Occipital lobe (tissue), 2 donors: ENCODE data around the gene SLX4. TPM values are rescaled to one million over a fixed set of nuclear protein-coding genes. Genes with fewer than 3 reads are reported as not detected.
"Not testable (repeated sequence)": the region's sequence is repeated elsewhere in the genome, so short reads cannot be mapped to it uniquely, and the experiment has no call there.

ENCODE experiments used
- DNase-seq: peaks from one replicate; lab custom pipeline; 2025; lab: John Stamatoyannopoulos, UW
- total RNA-seq: library from RNA; depleted of rRNA; stranded (reverse); fragments of >200 nt; gene quantifications from one replicate; pipeline ENCODE4 v1.2.3, GENCODE V29; 2014

Gene SLX4
- total RNA-seq, 1 donor from 2014 or later: 6.2 TPM

DNA sequence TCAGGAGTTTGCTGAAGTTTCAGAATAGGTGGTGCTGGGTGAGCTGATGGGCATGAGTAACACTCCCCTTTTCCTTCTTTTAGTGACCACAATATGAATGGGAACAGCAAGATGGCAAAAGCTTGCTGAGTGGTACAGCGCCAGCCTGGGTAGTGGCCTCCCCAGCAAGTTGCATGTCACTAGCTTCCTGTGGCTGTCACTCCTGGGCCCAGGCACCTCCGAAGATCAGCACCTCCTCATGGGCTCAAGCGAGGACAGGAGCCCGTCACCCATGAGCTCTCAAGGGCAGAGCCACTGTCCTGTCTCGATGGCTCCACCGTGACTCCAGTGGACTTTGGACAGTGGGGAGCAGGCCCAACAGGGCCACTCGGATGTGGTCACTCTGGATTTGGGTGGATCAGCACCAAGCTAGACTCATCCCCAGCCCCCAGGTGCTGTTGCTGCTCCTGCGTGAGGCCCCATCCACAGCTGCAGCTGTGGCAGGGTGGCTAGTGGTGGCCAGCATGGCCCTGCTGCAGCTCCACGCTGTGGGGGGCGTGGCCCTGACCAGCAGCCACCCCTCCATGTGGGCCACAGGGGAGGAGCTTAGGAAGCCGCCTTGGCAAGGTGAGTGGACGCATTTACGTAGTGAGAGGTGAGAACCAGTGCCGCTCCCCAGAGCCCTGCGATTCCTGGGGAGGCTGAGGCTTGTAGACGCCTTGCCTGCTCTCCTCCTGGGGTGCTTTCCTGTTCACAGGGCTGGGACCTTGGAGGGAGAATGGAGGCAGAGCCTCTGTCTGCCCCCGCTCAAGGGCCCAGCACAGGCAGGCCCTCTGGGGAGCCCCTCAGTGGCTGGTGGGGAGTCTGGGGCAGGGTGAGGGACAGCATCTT, 29.5 kb upstream of the SLX4 start:
- DNase-seq: no peak

DNA sequence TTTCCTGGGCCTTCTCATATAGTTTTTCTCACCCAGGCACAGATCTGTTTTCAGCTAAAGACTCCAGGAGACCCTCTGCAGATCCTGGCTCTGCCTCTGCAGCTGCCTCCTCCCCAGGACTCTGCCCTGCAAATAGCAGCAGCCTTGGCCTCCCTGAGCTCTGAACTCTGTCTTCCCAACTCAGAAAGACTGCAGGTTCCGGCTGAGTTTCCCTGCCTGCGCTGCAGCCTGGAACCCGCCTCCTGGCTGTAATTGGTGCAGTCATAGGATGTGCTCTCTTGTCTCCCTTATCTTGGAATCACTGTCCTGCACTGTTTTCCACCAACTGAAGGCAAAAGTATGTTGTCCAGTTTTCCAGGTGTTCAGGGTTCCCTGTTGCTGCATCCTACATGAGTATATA, 28.8 kb upstream of the SLX4 start:
- no peak for DNase-seq

DNA sequence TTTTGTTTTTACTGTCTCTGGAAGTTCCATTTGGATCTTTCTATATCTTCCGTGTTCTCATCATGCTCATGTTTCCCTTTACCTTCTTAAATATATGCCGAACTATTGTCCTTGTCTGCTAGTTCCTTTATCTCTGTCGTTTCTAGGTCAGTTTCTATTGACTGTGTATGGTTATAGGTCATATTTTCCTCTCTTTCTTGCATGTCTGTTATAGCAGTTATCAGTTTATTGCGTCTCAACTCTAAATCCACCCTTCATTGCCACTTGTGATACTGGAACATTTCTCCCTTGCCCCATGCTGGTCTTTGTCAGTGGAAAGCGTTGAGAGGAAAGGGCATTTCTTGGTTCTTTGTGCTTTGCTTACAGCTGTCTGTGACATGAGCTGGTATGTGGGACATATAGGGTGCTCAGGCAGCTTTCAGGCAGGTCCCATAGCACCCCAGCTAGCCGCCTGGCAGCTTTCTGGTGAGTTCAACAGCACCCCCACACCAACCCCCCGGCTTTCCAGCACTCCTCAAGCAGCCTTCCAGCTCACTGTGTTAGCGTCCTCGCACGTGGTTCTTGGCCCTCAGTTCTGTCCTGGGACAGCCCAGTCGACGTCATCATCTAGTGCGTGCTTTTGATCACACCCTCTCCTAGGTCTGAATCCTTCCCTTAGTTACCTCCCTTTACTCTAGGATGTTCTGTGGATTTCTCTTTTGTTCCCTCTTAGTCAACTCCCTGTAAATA, 27.7 kb upstream of the SLX4 start:
- no peak for DNase-seq

DNA sequence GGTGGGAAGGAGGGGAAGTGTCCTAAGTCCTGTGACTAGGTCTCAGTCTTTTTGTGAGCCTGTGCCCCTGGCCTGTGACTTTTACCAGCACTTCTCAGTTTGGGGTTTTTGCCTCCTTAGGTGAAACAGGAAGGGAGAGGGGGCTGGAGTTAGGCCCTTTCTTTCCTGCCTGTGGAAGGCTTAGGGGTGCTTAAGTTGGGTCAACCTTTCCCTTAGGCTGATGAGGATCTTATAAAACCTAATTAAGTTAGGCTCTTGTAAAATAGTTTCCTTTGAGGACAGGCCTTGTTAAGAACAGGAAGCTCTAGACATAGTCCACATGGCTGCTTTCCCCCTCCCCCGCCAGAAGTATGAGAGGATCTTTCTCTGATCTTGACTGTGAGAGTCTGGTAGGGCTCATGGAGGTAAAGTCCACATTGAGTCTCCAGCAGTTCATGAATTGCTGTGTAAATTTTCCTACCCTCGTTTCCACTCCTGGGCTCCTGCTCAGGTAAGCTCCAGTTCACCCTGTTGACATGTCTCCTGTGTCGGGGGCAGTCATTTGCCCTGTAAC, 26.0 kb upstream of the SLX4 start:
- no peak for DNase-seq

DNA sequence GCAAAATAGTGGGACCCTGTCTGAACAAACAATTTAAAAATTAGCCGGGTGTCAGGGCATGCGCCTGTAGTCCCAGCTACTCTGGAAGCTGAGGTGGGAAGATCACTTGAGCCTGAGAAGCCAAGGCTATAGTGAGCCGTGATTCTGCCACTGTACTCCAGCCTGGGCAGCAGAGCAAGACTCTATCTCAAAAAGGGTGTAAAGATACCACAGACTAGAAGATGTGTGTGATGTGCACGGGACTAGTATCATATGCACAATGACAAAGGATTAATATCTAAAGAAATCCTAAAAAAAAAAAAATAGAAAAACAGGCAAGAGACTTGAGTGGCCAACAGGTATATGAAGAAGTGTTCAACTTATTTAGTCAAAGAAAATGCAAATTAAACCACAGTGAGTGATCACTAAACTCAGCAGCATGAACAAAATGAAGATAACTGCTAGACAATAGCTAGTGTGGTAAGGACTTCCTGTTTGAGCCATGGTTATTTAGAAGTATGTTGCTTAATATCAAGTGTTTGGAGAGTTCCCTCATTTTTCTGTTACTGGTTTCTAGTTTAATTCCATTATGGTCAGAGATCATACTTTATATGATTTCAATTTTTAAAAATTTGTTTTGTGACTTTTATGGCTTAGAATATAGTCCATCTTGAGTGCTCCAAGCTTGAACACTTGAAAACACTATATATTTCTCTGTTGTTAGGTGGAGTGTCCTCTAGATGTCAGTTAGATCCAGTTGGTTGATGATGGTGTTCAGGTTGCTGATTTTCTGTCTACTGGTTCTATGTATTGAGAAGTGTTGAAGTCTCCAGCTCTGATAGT, 14.7 kb upstream of the SLX4 start:
- DNase-seq: no peak

DNA sequence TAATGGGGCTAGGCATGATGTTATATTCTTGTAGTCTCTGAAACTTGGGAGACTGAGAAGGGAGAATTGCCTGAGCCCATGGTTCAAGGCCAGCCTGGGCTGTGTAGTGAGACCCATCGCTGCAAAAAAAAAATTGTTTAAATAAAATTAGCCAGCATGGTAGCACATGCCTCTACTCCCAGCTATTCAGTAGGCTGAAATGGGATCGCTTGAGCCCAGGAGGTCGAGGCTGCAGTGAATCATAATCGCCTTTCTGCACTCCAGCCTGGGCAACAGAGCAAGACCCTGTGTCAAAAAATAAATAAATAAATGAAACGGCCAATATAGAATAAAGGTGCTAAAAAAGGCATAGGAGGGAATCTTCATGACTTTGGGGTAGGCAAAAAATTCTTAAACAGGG, 13.9 kb upstream of the SLX4 start:
- DNase-seq: no peak

DNA sequence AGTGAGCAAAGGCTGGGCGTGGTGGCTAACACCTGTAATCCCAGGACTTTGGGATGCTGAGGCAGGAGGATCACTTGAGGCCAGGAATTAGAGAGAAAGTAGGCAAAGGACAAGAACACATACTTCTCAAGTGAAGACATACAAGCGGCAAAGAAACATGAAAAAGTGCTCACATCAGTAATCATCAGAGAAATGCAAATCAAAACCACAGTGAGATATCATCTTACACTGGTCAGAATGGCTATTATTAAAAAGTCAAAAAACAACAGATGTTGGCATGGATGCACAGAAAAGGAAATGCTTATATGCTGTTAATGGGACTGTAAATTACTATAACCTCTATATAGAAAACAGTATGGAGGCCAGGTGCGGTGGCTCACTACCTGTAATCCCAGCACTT, 12.2 kb upstream of the SLX4 start:
- no peak for DNase-seq

DNA sequence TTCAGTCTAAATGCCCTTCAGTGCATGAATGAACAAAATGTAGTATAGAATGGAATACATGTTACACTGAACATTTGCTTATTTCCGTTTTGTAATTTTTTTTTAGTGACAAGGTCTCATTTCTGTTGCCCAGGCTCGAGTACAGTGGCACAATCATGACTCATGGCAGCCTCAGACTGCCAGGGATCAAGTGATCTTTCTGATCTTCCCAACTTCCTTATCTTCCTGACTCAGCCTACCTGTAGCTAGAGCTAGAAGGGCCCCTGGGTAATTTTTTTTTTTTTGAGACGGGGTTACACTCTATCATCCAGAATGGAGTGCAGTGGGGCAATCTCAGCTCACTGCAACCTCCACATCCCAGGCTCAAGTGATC, 7.3 kb upstream of the SLX4 start:
- no peak for DNase-seq

DNA sequence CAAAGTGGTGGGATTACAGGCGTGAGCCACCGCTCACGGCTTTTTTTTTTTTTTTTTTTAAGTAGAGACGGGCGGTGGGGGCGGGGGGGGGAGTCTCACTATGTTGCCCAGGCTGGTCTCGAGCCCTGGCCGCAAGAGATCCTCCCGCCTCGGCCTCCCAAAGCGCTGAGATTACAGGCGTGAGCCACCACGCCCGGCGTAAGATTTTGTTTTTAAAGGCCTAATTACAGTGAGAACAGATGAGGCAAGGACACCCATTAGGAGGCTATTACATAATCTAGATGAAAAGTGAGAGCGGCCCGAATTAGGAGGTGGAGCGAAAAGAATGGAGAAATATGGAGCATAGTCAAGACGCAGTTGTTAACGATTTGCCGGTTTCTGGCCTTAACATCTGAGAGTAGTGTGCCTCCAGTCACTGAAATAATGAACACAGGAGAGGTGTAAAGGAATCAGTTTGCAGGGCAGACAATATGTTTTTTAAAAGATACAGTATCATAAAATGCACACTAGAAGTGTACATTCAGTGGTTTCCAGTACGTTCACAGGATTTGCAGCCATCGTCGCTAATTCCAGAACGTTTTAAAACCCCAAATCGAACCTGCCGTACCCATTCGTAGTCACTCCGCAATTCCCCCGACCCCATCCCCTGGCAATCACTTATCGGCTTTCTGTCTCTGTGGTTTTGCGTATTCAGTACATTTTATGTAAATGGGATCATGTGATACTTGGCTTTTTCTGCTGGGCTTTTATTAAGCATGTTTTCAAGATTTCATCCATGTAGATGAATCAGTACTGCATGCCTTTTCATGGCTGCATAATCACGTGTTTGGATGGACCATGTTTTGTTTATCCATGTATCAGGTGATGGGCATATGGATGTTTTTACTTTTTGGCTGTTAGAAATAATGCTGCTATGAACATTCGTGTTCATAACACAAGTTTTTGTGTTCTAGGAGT, 1.4 kb upstream of the SLX4 start:
- no peak for DNase-seq

DNA sequence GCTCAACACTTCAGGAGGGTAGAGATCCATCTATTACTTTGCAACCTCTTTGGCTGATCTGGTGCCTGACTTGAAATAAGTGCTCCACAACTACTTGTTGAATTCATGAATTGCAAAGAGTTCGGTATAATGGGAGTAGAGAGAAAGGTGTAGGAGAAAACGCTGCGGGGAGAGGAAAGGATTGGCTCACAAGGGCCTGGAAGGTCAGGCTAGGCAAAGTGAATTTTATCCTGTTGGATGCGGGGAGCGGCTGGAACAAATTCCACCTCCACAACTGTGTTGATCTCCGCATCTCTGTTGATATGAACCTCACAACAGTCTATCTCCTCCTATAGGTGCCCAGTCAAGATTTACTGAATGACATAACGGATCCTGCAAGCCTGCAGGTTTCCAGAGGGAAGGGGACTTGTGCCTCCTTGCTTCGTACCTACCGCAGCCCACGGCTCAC, 684 bp downstream of the SLX4 start:
- no peak for DNase-seq

DNA sequence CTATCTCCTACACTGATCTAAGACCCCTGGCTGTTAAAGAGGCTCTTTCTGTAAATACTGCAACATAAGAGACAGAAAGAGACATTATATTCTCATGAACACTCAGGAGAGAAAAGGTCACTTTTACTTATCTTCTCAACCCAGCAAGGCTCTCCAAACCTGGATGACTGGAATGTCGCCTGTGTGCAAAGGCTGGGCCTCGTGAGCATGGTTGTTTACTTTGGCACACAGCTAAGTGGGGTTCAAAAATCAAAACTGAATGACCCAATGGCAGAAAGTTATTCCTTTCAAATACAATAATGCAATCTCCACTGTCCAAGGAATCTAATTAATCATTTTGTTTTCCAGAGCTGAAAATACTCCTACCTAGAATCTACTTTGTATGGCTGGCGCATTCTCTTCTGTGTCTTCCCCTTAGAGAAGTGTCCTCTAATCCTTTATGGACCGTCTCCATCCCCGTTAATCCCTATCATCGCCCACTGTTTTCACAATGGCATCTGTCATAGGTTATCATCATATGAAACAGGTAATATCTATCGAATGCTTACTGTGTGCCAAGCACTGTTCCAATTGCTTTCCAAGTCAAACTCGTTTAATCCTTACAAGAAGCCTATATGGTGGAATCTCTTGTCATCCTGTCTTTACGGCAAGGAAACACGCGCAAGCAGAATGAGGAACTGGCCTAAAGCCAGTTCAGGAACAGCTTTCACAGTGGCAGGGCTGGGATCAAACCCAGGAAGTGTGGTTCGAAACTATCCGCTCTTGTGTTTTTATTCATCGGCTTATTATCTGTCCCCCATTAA, 1.3 kb downstream of the SLX4 start:
- DNase-seq: no peak

DNA sequence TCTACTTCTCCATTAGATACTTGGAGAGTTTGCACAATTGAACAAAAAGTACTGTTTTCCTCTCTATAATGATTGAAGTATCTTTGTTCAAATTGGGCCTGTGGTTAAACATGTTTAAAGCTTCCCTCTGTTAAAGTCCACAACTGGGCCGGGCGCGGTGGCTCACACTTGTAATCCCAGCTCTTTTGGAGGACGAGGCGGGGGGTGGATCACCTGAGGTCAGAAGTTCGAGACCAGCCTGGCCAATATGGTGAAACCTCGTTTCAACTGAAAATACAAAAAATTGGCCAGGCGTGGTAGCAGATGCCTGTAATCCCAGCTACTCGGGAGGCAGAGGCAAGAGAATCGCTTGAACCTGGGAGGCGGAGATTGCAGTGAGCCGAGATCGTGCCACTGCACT, 2.4 kb downstream of the SLX4 start:
- DNase-seq: not testable (repeated sequence)

DNA sequence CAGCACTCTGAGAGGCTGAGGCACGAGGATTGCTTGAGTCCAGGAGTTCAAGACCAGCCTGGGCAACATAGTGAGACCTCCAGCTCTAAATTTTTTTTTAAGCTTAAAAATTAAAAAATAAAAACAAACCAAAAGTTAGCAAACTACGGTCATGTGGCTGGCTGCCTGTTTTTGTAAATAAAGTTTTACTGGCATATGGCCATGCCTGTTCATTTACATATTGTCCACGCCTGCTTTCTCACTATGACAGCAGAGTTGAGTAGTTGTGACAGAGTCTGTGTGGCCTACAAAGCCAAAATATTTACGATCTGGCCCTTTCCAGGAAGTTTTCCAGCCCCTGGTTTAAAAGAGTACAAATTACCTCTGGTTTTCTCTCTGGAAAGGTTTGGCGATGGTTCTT, 3.3 kb downstream of the SLX4 start:
- DNase-seq: no peak

DNA sequence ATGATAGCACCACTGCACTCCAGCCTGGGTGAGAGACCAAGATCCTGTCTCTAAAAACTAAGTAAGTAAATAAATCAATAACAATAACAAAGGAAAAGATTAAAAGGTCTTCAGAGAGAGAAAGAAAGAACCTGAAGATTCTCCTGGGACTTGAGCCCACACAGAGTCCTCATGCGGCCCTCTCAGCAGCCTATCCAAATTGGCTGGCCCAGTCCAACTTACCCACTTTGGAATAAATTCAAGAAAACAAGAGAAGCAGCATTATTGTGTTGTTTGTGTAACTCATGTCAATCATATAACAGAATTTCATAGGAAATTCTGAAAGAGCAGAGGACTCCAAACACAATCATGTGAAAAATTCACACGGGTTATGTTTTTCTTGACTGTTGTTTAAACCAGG, 3.8 kb downstream of the SLX4 start:
- no peak for DNase-seq

DNA sequence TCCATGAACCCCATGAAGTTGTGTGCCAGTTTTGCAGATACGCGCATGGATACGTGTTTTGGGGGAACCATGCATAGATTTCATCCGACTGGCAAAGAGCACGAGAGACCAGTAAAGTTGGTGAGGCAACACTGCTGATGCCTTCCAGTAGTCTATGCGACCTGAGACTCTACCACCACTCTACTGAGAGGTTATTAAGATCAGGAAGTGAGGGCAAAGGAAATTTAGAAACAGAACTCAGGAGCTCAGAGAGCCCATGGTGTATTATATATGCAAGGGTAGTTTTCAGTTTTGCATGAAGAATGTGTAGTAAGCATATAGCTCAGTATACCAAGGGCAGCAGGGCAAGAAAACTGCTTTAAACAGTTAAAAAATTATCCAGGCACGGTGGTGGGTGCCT, 4.2 kb downstream of the SLX4 start:
- DNase-seq: no peak

DNA sequence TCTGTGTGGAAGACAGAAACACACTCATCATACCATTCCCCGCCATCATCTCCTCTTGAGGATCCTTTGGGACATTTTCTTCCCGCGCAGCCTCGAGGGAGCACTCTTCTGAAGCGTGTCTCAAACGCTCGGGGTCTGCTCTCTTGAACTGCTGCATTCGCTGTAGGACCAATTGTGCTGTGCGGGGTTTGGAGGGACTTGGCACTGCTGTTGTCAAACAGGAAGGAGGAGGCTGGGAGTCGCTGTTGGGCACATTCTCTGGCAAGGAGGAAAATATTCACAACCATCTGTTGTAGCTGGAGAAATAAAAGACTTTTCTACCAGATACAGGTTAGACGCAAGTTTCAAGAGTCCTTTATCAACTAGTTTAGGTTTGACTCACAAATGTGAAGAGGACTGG, 5.0 kb downstream of the SLX4 start:
- no peak for DNase-seq

DNA sequence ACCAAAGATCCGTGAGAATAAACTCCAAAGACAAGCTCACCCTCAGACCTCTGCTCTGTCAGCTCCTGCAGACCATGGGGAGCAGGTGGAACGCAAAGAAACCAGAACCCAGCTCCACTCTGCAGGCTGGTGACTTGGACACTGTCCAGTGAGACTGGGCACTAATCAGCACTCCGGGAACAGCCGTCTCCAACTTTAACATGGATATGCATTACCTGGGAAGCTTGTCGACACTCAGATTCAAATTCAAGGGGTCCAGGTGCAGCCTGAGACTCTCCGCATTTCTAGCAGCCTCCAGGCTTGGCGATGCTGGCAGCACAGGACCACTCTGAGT, 9.1 kb downstream of the SLX4 start:
- no peak for DNase-seq

DNA sequence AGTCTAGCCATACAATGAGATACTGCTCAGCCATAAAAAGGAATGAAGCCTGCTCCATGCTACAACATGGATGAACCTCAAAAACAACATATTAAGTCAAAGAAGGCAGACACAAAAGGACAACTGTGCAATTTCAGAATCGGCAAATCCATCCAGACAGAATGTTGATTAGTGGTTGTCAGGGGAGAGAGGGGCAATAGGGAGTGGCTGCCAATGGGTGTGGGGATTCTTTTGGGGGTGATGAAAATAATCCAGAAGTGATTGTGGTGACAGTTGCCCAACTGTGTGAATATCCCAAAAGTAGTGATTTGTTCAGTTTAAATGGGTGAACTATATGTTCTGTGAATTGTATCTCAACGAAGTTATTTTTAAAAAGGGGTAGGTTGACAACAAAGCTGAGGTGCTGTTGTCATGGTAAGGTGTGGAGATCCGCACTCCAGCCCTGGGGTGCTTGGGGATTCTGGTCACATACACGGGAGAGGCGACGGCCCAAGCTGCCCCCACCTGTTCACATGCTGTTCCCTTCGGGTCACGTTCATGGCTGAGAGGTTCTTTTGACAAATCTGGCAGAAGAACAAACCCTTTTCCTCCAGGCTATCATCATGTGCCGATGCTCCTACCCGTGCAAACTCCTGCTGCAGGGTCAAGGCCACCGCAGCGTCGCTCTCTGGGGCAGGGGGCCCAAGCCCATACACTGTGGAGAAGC, 9.6 kb downstream of the SLX4 start:
- DNase-seq: no peak

DNA sequence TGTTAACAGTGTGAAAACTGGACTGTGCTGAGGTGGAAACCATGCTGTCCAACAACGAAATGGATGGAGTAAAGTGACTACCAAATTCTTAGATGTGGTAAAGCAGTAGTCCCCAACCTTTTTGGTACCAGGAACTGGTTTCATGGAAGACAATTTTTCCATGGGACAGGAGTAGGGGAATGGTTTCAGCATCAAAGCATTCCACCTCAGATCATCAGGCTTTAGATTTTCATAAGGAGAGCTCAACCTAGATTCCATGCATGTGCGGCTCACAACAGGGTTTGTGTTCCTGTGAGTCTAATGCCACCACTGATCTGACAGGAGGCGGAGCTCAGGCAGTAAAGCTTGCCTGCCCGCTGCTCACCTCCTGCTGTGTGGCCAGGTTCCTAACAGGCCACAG, 11.5 kb downstream of the SLX4 start:
- no peak for DNase-seq
